ENCODE results near the gene PTPRB. TPM values are rescaled to one million over a fixed set of nuclear protein-coding genes. Genes with fewer than 3 reads are reported as not detected.

Gene PTPRB
- total RNA-seq, 4 donors from 2014 or later, result 20.2 to 92.1 (median 56.7) TPM

DNA sequence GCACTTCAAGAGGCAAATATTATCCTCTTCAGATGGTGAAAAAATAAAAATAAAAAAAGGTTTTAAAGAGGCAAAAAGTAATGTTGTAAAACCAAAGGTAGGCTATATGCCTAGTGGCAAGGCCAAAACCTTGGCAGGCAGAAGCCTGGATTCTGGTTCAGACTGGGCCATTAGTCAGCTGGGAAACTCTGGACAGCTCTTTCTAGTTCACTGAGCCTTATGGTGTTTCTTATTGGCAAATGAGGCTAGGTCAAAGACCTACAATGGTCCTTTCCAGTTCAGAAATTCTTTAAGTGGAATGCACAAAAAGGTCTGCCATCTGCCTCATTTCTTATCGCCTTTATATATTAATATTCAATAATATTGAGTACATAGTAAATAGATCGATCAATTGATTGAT lies 44.6 kb downstream of the PTPRB start:
- TF ChIP-seq CTCF (IDR thresholded peaks at IDR 0.05; ENCODE audit: low read depth), result no peak

DNA sequence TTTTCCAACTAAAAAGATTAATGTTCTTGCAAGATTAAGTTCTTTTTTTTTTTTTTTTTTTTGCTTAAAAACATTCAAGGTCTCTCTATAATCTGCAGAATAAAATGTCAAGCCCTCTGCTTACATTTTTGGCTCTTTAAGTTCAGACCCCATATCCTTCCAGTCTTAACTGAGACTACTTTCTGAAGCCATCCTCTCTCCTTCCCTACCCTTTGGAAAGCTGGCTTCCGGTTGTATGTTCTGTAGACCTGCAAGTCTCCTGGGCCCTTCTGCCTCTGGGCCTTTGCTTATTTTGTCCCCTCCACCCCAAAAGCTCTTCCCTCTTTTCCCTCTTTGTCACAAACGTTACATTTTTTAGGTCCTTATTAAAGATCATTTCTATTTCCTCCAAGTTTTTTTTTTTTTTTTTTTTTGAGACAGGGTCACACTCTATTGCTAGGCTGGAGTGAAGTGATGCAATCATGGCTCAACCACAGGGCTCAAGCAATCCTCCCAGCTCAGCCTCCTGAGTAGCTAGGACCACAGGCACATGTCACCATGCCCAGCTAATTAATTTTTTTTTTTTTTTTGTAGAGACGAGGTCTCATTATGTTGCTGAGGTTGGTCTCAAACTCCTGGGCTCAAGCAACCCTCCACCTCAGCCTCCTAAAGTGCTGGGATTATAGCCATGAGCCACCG lies 46.5 kb downstream of the PTPRB start:
- no peak for TF ChIP-seq CTCF (IDR thresholded peaks at IDR 0.05; ENCODE audit: low read depth)

DNA sequence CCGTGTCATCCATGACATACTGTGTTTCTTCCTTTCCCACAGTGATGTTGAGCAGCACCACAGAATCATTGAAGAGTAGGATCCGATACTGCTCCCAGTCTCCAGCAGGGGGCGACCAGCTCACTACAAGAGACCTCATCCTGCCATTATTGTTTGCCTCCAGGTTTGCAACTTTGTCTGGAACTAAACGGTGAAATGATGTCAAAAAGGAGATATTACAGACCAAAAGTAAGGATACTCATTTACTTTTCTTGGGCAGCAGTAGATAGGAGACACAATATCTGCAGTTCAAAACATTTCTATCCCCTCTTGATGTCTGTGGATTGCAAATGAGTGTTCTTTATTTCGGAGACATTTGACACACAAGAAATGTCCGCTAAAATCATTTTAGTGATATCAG lies 47.2 kb downstream of the PTPRB start:
- TF ChIP-seq CTCF (IDR thresholded peaks at IDR 0.05; ENCODE audit: low read depth), result no peak

- no peak for TF ChIP-seq CTCF (IDR thresholded peaks at IDR 0.05; ENCODE audit: low read depth)
These were observed 52.9 kb downstream of the PTPRB start for GRCh38 chr12:70584332-70584731.

DNA sequence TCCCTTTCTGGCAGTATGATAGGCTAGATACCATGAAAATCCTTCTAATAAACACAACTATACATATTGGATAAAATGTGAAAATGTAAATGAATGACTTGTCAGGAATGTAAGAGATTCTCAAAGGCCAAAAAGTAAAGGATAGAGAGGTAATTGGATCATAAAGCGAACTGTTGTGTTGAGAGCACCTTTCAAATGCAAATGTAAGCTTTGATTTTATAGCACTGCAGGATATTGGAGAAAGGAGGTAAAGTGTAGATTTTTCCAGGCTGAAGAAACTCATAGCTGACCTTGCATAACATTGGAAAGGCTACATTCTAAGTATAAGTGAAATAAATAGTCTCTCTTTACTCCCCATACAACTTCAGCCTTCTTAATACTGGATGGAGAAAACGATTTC lies 54.0 kb downstream of the PTPRB start:
- no peak for TF ChIP-seq CTCF (IDR thresholded peaks at IDR 0.05; ENCODE audit: low read depth)

DNA sequence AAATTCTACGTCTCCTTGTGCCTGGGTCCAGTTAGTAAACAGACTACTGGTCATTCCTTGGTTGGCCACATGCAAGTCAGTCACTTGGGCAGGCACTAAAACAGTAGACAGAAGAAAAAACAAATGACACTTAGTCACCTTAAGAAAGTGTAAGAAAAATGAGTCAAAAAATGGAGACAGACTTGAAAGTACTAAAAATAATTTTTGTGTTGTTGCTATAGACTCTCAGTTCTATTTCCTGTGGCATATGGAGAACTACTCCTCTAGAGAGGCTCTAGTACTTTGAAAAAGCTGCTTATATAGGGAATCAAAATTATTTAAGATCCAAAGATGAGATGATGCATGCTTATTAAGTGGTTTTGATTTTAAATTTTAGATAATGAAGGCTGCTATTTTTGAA lies 56.0 kb downstream of the PTPRB start:
- TF ChIP-seq CTCF (IDR thresholded peaks at IDR 0.05; ENCODE audit: low read depth), result no peak

- no peak for TF ChIP-seq CTCF (IDR thresholded peaks at IDR 0.05; ENCODE audit: low read depth)
These were observed 60.0 kb downstream of the PTPRB start for GRCh38 chr12:70577283-70577634.

All from subcutaneous adipose tissue (tissue), 4 donors.